GM12864 (cell line): Measurements from ENCODE around the gene TMEM134.

Experiments
- DNase-seq: peaks from one replicate; pipeline ENCODE4 v3.0.0-alpha.2; 2011; ENCODE audit warnings: low read depth
- H3K4me3 ChIP-seq: 2 replicates; pipeline ENCODE4 v1.5.1; 2011; ENCODE audit warnings: mild to moderate bottlenecking, low read depth, low read length, control low read depth
- CTCF ChIP-seq: IDR thresholded peaks from 2 replicates; pipeline ENCODE4 v1.5.1; 2011; ENCODE audit warnings: low read depth, mild to moderate bottlenecking, moderate library complexity, low read length, control low read depth, inconsistent platforms; ENCODE audit errors: missing control alignments

TMEM134 gene

GRCh38 chr11:67493548-67494370 lies 24.7 kb upstream of the TMEM134 start:
- no peak for DNase-seq
- no peak for TF ChIP-seq CTCF
- H3K4me3 ChIP-seq, result no peak overlapping the region

DNA sequence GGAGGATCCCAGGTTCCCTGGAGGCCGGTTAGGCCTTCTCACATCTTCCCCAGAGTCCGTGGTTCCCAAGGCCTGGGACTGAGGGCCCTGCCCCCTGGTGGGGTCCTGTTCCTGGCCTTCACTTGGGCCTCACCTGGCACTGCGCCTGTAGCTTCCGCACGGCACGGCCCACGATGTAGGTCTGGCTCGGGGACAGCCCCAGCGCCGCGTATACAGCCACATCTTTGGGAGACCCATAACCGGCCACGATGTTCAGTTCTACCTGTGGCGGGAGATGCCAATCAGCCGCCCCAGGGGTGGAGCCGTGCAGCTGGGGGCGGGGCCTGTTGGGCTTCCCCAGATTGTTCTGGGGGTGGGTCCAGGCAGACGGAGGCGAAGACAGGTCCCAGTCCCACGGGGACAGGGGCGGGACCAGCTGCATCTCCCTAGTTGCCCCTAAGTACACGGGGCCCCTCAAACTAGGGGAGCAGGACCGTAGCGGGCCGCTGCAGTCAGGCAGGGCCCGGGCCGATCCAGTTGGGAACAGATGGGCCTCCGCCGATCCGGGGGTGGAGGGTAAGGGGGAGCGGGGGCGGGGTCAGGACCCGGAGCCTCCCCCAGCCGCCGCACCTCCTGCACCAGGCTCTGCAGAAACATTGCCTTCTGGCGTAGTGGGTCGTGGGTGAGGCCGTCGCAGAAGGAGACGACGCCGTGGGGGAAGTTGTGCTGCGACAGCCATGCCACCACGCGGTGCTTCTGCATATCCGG lies 23.9 kb upstream of the TMEM134 start:
- no peak for DNase-seq
- no peak for TF ChIP-seq CTCF

DNA sequence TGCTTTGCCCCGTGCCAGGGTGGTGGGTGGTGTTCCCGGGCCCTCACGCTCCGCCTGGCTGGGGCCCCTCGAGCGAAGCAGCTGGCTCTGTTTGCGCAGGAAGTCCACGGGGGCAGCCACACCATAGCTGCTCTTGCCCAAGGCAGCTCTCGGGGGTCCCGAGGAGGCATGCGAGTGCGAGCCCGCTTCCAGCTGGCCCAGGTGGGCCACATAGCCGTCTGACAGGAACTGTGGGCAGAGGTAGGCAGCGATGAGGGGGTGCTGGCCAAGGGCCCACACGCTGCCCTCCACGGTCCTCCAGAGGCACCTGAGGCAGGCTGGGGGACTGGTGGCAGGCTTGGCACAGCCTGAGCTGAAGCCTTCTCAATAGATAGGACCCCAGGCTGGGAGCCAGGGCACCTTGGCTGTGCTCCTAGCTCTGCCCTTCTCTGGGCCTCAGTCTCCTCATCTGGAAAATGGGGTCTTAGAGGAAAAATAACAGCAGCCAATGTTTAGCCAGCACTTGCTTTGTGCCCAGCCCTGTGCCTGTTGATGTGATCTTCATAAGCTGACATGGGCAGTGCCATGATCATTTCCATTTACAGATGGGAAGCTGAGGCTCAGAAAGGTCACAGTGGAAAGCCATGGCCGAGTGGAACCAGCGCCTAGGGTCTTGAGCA lies 23.1 kb upstream of the TMEM134 start:
- no peak for DNase-seq
- no peak for TF ChIP-seq CTCF
- no peak overlapping the region for H3K4me3 ChIP-seq

More for the DNA sequence above, 23.9 kb upstream of the TMEM134 start:
- H3K4me3 ChIP-seq, result no peak overlapping the region

DNA sequence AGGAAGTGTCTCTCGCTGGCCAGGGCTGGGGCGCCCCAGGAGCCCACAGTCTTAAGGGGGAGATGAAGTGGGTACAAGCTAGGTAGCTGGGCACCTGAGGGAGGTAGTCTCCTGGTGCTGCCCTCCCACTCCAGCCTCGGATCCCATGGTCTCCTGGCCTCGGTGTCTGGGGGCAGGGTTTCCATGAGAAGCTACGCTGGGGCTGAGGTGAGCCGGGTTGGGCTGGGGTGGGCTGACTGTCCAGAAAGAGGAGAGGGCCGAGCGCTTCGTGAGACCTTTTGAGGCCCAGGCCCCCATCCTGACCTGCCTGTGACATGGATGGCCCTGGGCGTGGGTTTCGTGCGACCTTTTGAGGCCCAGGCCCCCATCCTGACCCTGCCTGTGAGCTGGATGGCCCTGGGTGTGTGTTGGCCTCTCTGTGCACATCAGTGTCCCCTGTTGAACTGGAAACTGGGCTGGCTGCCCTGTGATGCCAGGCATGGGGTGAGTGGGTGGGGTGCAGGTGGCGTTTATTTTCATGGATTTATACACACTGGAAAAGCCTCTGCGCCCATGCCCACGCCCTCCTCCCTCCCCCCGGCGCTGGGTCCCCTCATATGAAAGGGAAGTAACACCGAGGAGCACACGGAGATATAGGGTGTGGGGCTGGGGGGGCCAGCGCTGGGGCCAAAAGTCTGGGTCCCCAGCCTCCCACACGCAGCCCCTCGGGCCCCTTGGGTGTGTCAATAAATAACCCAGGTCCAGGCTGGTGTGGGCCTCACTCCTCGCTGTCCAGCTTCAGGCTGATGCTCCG lies 22.4 kb upstream of the TMEM134 start:
- no peak overlapping the region for H3K4me3 ChIP-seq
- TF ChIP-seq CTCF, result no peak
- DNase-seq, result no peak

DNA sequence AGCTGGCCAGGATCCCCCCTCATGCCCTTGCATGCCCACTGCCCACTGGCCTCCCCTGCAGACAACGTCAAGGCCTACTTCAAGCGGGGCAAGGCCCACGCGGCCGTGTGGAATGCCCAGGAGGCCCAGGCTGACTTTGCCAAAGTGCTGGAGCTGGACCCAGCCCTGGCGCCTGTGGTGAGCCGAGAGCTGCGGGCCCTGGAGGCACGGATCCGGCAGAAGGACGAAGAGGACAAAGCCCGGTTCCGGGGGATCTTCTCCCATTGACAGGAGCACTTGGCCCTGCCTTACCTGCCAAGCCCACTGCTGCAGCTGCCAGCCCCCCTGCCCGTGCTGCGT lies 21.6 kb upstream of the TMEM134 start:
- TF ChIP-seq CTCF, result no peak
- no peak overlapping the region for H3K4me3 ChIP-seq
- DNase-seq, result no peak

DNA sequence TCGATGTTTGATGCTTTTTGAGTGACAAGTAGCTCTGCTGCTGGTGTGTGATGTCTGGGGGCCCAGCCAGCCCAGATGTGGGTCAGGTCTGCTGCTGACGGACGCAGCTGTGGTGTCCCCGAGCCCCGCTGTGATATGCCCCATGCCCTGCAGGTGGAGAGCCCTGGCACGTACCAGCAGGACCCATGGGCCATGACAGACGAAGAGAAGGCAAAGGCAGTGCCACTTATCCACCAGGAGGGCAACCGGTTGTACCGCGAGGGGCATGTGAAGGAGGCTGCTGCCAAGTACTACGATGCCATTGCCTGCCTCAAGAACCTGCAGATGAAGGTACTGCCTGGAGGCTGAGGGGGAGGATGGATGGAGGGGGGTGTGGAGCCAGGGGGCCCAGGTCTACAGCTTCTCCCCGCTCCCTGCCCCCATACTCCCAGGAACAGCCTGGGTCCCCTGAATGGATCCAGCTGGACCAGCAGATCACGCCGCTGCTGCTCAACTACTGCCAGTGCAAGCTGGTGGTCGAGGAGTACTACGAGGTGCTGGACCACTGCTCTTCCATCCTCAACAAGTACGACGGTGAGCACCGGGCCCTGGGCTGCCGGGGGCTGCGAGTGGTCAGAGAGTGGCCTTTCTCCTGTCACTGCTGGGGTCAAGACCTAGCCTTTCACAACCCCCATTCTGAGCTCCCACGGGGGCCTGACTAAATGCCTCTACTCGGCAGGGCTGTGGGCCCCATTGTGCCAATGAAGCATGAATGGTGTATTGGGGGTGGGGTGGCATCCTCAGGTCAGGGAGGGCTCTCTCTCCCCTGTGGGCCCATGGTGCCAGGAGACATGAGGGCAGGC lies 21.1 kb upstream of the TMEM134 start:
- H3K4me3 ChIP-seq, result no peak overlapping the region
- no peak for TF ChIP-seq CTCF
- no peak for DNase-seq
